ENCODE measurements around the gene HRCT1.
"Not testable (repeated sequence)": the region's sequence is repeated elsewhere in the genome, so short reads cannot be mapped to it uniquely, and the experiment has no call there.

Gene HRCT1

GRCh38 chr9:35930521-35930920 lies 24.5 kb downstream of the HRCT1 start:
- H3K36me3 ChIP-seq, result no peaks in the 10 kb centered on the region
- no peaks in the 10 kb centered on the region for H4K20me1 ChIP-seq
- no peak overlapping the region for H3K27ac ChIP-seq
- no peaks in the 10 kb centered on the region for H3K9me3 ChIP-seq
- no peak for TF ChIP-seq Cebpa-rat (IDR thresholded peaks at IDR 0.05)
- no peak overlapping the region for H3K9ac ChIP-seq
- no peak overlapping the region for H3K4me3 ChIP-seq
- H3K27me3 ChIP-seq, result no peaks in the 10 kb centered on the region
- no peak overlapping the region for H3K4me2 ChIP-seq
- H3K4me1 ChIP-seq, result no peaks in the 10 kb centered on the region

DNA sequence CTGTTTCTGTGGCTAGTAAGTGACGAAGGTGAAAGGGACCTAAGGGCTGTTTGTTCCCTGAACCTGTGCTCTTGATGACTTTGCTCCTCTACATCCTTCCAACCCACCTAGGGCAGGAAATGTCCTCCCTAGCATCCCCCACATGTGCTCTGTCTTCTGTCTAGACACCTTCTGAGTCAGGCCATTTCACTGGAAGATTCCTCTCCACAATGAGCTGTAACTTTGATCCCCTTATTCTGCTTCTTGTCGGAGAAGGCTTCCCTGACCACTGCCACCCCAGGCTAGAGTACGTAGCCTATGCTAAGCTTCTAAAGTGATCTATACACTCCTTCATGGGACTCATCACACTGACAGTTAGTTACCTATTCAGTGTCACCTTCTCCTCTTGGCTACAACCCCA lies 25.0 kb downstream of the HRCT1 start:
- Histone ChIP-seq H3K27ac (no peak overlapping the region), H3K27me3 (no peaks in the 10 kb centered on the region), H3K9me3 (no peaks in the 10 kb centered on the region), H3K36me3 (no peaks in the 10 kb centered on the region), H3K4me2 (no peak overlapping the region), H4K20me1 (no peaks in the 10 kb centered on the region), H3K4me3 (no peak overlapping the region), H3K4me1 (no peaks in the 10 kb centered on the region), H3K9ac (no peak overlapping the region)
- TF ChIP-seq Cebpa-rat (IDR thresholded peaks at IDR 0.05), result no peak

- no peaks in the 10 kb centered on the region for H3K27me3 ChIP-seq
- H3K9me3 ChIP-seq, result no peaks in the 10 kb centered on the region
- no peak overlapping the region for H3K27ac ChIP-seq
- H3K36me3 ChIP-seq, result no peaks in the 10 kb centered on the region
- H3K4me3 ChIP-seq, result no peak overlapping the region
- no peak overlapping the region for H3K4me2 ChIP-seq
- peaks cover 12% of the 10 kb centered on the region for H3K4me1 ChIP-seq
- no peak for TF ChIP-seq Cebpa-rat (IDR thresholded peaks at IDR 0.05)
- H3K9ac ChIP-seq, result no peak overlapping the region
- H4K20me1 ChIP-seq, result no peaks in the 10 kb centered on the region
Measured at GRCh38 chr9:35932735-35933134, 26.7 kb downstream of the HRCT1 start.

GRCh38 chr9:35933550-35934067 lies 27.6 kb downstream of the HRCT1 start:
- H3K27me3 ChIP-seq, result no peaks in the 10 kb centered on the region
- no peak overlapping the region for H3K4me3 ChIP-seq
- H3K9me3 ChIP-seq, result no peaks in the 10 kb centered on the region
- TF ChIP-seq Cebpa-rat (IDR thresholded peaks at IDR 0.05), result no peak
- no peak overlapping the region for H3K4me2 ChIP-seq
- H3K4me1 ChIP-seq, result peaks cover 21% of the 10 kb centered on the region
- no peaks in the 10 kb centered on the region for H4K20me1 ChIP-seq
- H3K9ac ChIP-seq, result no peak overlapping the region
- no peak overlapping the region for H3K27ac ChIP-seq
- H3K36me3 ChIP-seq, result no peaks in the 10 kb centered on the region

GRCh38 chr9:35934069-35934468 lies 28.1 kb downstream of the HRCT1 start:
- peaks cover 25% of the 10 kb centered on the region for H3K4me1 ChIP-seq
- not testable (repeated sequence) for H3K27ac ChIP-seq, H3K4me2 ChIP-seq, H3K4me3 ChIP-seq, H3K9me3 ChIP-seq, H3K9ac ChIP-seq, H4K20me1 ChIP-seq, H3K27me3 ChIP-seq, H3K36me3 ChIP-seq

- no peak overlapping the region for H3K4me2 ChIP-seq
- no peaks in the 10 kb centered on the region for H3K9me3 ChIP-seq
- no peak overlapping the region for H3K9ac ChIP-seq
- no peak for TF ChIP-seq Cebpa-rat (IDR thresholded peaks at IDR 0.05)
- H3K36me3 ChIP-seq, result no peaks in the 10 kb centered on the region
- no peaks in the 10 kb centered on the region for H4K20me1 ChIP-seq
- H3K27ac ChIP-seq, result no peak overlapping the region
- H3K4me3 ChIP-seq, result no peak overlapping the region
- H3K27me3 ChIP-seq, result no peaks in the 10 kb centered on the region
- peaks cover 37% of the 10 kb centered on the region for H3K4me1 ChIP-seq
Measured at GRCh38 chr9:35935261-35935660, 29.3 kb downstream of the HRCT1 start.

GRCh38 chr9:35935755-35936509 lies 29.9 kb downstream of the HRCT1 start:
- no peaks in the 10 kb centered on the region for H3K9me3 ChIP-seq
- TF ChIP-seq Cebpa-rat (IDR thresholded peaks at IDR 0.05), result no peak
- no peak overlapping the region for H3K4me2 ChIP-seq
- H3K36me3 ChIP-seq, result no peaks in the 10 kb centered on the region
- H3K4me1 ChIP-seq, result peaks cover 44% of the 10 kb centered on the region
- no peak overlapping the region for H3K27ac ChIP-seq
- no peak overlapping the region for H3K4me3 ChIP-seq
- no peaks in the 10 kb centered on the region for H3K27me3 ChIP-seq
- no peaks in the 10 kb centered on the region for H4K20me1 ChIP-seq
- H3K9ac ChIP-seq, result no peak overlapping the region

DNA sequence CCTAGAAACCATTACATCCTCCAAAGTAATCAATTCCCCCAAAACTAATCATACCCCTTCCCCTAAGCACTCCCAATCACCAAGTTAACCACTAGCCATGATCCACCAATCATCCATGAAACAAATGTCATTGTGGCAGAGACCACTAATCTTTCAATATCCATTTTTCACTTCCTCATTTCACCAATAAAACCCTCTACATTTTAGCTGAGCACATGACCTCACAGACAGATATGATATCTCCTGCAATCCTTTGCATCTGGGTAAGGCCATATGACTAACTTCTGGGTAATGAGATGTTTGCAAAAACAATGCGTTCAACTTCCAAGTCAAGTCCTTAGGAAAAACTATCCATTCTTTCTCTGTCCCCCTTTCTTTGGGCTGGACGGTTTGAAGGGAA lies 31.2 kb downstream of the HRCT1 start:
- no peaks in the 10 kb centered on the region for H3K9me3 ChIP-seq
- H3K4me2 ChIP-seq, result peak overlapping the region; percentile 53
- no peaks in the 10 kb centered on the region for H3K27me3 ChIP-seq
- H3K9ac ChIP-seq, result no peak overlapping the region
- no peak overlapping the region for H3K27ac ChIP-seq
- no peak for TF ChIP-seq Cebpa-rat (IDR thresholded peaks at IDR 0.05)
- H3K4me3 ChIP-seq, result no peak overlapping the region
- H3K4me1 ChIP-seq, result peaks cover 52% of the 10 kb centered on the region
- no peaks in the 10 kb centered on the region for H3K36me3 ChIP-seq
- no peaks in the 10 kb centered on the region for H4K20me1 ChIP-seq

GRCh38 chr9:35938474-35939356 lies 32.7 kb downstream of the HRCT1 start:
- Histone ChIP-seq H3K36me3 (no peaks in the 10 kb centered on the region), H3K27me3 (no peaks in the 10 kb centered on the region), H3K27ac (peak overlapping the region; percentile 32; the same call in 1 of the 2 replicates), H3K4me2 (peak overlapping the region; percentile 53), H3K4me3 (no peak overlapping the region), H3K9me3 (no peaks in the 10 kb centered on the region), H3K4me1 (peaks cover 52% of the 10 kb centered on the region), H3K9ac (no peak overlapping the region), H4K20me1 (no peaks in the 10 kb centered on the region)
- TF ChIP-seq Cebpa-rat (IDR thresholded peaks at IDR 0.05), result no peak

- Histone ChIP-seq H3K9me3 (no peaks in the 10 kb centered on the region), H4K20me1 (no peaks in the 10 kb centered on the region), H3K36me3 (no peaks in the 10 kb centered on the region), H3K27me3 (no peaks in the 10 kb centered on the region), H3K9ac (no peak overlapping the region), H3K4me3 (no peak overlapping the region), H3K27ac (peak overlapping the region; percentile 8; the same call in 1 of the 2 replicates), H3K4me2 (peak overlapping the region; percentile 61), H3K4me1 (peaks cover 52% of the 10 kb centered on the region)
- no peak for TF ChIP-seq Cebpa-rat (IDR thresholded peaks at IDR 0.05)
Measured at GRCh38 chr9:35939679-35940250, 33.8 kb downstream of the HRCT1 start.
